ENCODE results near the gene TAP1.

DNA sequence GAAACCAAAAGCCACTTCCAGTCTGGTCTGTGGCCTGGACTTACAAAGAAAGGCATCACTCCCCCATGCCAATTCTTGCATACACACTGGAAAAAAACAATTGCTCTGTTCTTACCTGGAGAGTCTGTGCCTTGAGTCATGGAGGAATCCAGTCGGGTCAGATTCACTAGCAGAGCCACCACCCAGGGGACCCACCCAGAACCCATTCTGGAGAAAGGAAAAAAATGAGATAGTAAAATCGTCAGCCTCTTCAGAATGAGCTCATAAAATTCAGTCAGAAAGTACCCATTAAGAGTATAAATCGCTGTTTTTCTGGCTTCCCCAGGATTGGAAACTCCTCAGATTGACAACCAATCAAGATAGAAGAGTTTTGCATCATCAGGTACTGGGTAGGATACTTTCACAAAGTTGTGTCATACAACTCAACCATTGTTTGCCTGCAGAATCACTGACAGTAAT is 36.7 kb downstream of the TAP1 start, which contains the start of gene HLA-DOB:
- TF ChIP-seq, protein P1, sequence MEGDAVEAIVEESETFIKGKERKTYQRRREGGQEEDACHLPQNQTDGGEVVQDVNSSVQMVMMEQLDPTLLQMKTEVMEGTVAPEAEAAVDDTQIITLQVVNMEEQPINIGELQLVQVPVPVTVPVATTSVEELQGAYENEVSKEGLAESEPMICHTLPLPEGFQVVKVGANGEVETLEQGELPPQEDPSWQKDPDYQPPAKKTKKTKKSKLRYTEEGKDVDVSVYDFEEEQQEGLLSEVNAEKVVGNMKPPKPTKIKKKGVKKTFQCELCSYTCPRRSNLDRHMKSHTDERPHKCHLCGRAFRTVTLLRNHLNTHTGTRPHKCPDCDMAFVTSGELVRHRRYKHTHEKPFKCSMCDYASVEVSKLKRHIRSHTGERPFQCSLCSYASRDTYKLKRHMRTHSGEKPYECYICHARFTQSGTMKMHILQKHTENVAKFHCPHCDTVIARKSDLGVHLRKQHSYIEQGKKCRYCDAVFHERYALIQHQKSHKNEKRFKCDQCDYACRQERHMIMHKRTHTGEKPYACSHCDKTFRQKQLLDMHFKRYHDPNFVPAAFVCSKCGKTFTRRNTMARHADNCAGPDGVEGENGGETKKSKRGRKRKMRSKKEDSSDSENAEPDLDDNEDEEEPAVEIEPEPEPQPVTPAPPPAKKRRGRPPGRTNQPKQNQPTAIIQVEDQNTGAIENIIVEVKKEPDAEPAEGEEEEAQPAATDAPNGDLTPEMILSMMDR (IDR thresholded peaks at IDR 0.05; ENCODE audit: extremely low read depth in 1 of 2, insufficient read depth in 1 of 2, low read depth in 1 of 2, low read length in 2 of 2), result no peak
- no peak for TF ChIP-seq POLR2AphosphoS5 (IDR thresholded peaks at IDR 0.05; ENCODE audit: insufficient read depth, low read depth, low read length)
- TF ChIP-seq FOS (IDR thresholded peaks at IDR 0.05; ENCODE audit: borderline replicate concordance, insufficient read depth, low read length), result no peak
- TF ChIP-seq, protein P2, sequence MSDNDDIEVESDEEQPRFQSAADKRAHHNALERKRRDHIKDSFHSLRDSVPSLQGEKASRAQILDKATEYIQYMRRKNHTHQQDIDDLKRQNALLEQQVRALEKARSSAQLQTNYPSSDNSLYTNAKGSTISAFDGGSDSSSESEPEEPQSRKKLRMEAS (IDR thresholded peaks at IDR 0.05; ENCODE audit: insufficient read depth, insufficient read length), result no peak
- TF ChIP-seq POLR2A (IDR thresholded peaks at IDR 0.05; ENCODE audit: low read depth, low read length), result no peak
